ENCODE results near the gene ARID3B.

Gene ARID3B

DNA sequence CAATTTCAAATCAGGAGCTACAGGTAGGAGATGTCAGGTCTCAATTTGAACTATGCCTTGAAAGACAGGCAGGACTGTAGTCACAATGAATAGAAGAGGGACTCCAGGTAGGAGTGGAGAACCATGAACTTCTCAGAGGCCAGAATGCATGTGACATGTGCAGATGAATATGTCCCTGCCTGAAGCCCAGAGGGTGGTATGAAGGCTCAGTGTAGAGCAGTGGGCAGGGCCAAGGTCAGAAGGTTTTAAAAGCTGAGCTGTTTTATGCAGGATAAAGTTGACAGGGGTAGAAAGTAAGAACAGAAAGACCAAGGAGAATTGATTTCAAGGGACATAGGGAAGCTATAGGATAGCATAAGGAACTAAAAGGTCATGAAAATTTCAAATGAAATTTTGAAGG, 105.5 kb downstream of the ARID3B start:
- Histone ChIP-seq H2BK5ac (ENCODE audit: low read length) (no peak overlapping the region), H3K27ac (replicated peaks; ENCODE audit: low read length) (no peak overlapping the region), H3K9ac (ENCODE audit: low read depth, low read length, poor library complexity) (no peak overlapping the region), H3K4me2 (ENCODE audit: insufficient read depth, low read length, poor library complexity, severe bottlenecking) (no peak overlapping the region), H2BK15ac (ENCODE audit: low read length) (no peak overlapping the region), H3K14ac (ENCODE audit: low read length) (no peak overlapping the region), H2BK12ac (ENCODE audit: low read length) (no peak overlapping the region), H3K9me3 (replicated peaks in 1 of 2; ENCODE audit: control insufficient read depth in 2 of 2, insufficient read depth in 1 of 2, low read depth in 1 of 2, low read length in 2 of 2) (no peaks in the 10 kb centered on the region), H3K18ac (ENCODE audit: low read length) (no peak overlapping the region), H3K36me3 (replicated peaks in 1 of 2; ENCODE audit: control insufficient read depth in 2 of 2, insufficient read depth in 2 of 2, low read length in 2 of 2) (peaks cover 0 to 54% of the 10 kb centered on the region in 2 donors), H2AK5ac (ENCODE audit: low read depth, low read length) (no peak overlapping the region), H3K4me3 (ENCODE audit: low read length in 2 of 2) (no peak overlapping the region), H4K8ac (ENCODE audit: low read depth, low read length) (no peak overlapping the region), H3K4me1 (ENCODE audit: control insufficient read depth in 2 of 2, insufficient read depth in 1 of 2, low read depth in 1 of 2, low read length in 2 of 2) (peaks cover 8 to 10% of the 10 kb centered on the region in 2 donors), H4K91ac (ENCODE audit: low read depth, low read length, poor library complexity) (no peak overlapping the region), H2AFZ (ENCODE audit: low read length) (no peak overlapping the region), H3K4ac (ENCODE audit: low read length) (no peak overlapping the region), H3K23ac (ENCODE audit: low read depth, low read length, poor library complexity) (no peak overlapping the region), H2BK120ac (ENCODE audit: low read depth, low read length) (no peak overlapping the region), H3K79me1 (ENCODE audit: low read depth, low read length) (peaks cover under 1% of the 10 kb centered on the region), H3K27me3 (ENCODE audit: control insufficient read depth in 3 of 3, insufficient read depth in 3 of 3, low read depth in 1 of 3, low read length in 3 of 3) (no peaks in the 10 kb centered on the region)
- no peak for DNase-seq (ENCODE audit: low spot score)

All from neuronal stem cell (in vitro differentiated cells).